Astrocyte of the spinal cord (primary cell): ENCODE results near the gene PHAF1.

Experiments used
- DNase-seq: peaks from one replicate; pipeline ENCODE4 v3.0.0; 2011; ENCODE audit warnings: low read depth, low spot score
- H3K4me3 ChIP-seq: 2 replicates; pipeline ENCODE4 v1.5.1; 2011; ENCODE audit warnings: low read depth, mild to moderate bottlenecking, low read length, moderate library complexity
- CTCF ChIP-seq: IDR thresholded peaks from 2 replicates; pipeline ENCODE4 v1.5.1; 2012; ENCODE audit warnings: low read depth, mild to moderate bottlenecking, low read length, inconsistent platforms
- in situ Hi-C: cut with HindIII; loops from 2 replicates; pipeline ENCODE4 v1.10.0; 2017; ENCODE audit warnings: low sequenced_read_pairs

PHAF1 gene

GRCh38 chr16:67164599-67165061, 54.9 kb downstream of the PHAF1 start, which contains the start of gene HSF4:
Gene HSF4, plus strand, starts transcription at chr16:67164745. Its CDS starts 67 bp downstream, at chr16:67164812.
- TF ChIP-seq CTCF: no peak
- no peak within 1 kb of the TSS for H3K4me3 ChIP-seq
- no peak for DNase-seq

DNA sequence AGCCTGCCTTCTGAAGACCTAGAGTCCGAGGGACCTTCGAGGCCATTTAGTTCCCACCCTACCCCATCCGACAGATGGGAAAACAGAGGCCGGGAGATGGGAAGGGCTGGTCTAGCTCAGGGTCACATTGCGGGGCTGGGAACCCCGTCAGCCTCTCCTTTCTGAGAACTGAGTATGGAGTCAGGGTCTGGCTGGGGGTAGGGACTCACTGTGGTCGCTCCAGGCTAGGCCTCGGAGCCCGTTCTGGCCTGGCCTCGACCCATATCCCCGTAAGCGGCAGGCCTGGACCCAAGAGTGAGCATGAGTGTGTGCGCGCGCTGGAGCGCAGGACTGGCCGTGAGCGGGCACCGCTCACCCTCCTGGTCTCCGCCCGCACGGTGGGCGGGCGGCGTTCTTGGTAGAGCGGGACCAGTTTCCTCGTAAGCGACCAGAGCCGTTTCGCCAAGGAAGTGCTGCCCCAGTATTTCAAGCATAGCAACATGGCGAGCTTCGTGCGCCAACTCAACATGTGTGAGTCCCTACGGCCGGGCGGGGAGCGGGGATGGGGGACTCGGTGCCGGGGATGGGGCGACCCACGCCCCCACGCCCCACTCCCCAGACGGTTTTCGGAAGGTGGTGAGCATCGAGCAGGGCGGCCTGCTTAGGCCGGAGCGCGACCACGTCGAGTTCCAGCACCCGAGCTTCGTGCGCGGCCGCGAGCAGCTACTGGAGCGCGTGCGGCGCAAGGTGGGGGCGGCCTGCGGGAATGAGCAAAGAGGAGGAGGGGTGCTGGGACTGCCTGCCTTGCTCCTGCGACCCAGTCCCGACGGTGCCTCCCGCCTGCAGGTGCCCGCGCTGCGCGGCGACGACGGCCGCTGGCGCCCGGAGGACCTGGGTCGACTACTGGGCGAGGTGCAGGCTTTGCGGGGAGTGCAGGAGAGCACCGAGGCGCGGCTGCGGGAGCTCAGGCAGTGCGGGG, 55.7 kb downstream of the PHAF1 start:
- DNase-seq: no peak
- in situ Hi-C loops: no loop called here
- TF ChIP-seq CTCF: no peak
- no peak overlapping the region for H3K4me3 ChIP-seq

More at GRCh38 chr16:67164599-67165061, 54.9 kb downstream of the PHAF1 start, which contains the start of gene HSF4:
- in situ Hi-C loops: no loop called here

- TF ChIP-seq CTCF: no peak
- no peak overlapping the region for H3K4me3 ChIP-seq
- no peak for DNase-seq
- in situ Hi-C loops: no loop called here
Measured at GRCh38 chr16:67166110-67166547, 56.4 kb downstream of the PHAF1 start.

DNA sequence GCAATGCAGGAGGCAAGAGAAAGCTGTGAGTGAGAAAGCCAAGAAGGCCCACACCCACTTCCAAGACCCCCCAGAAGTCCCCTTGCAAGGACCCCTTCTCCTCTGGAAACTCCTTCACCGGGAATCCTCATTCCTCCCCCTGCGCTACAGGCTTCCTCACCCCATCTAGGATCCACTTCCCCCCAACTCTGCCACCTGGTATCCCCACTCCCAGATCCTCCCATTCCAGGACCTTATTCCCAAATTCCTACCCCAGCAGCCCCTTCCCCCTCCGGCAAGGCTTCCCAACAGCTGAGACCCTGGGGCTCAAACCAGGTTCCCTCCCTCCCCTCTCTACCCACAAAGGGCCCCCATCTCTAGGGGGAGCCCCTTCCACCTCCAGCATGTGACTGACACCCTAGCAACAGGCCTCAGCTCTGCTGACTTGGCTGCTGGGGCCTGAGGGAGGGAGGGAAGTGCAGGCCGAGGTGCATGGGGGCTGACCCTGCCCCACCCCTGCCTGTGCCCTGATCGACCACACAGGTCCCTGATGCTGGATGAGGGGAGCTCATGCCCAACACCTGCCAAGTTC, 56.9 kb downstream of the PHAF1 start:
- no peak overlapping the region for H3K4me3 ChIP-seq
- TF ChIP-seq CTCF: no peak
- no peak for DNase-seq
- in situ Hi-C loops: no loop called here

- in situ Hi-C loops: no loop called here
- DNase-seq: no peak
- no peak for TF ChIP-seq CTCF
- no peak overlapping the region for H3K4me3 ChIP-seq
Measured at GRCh38 chr16:67167588-67167987, 57.8 kb downstream of the PHAF1 start.

DNA sequence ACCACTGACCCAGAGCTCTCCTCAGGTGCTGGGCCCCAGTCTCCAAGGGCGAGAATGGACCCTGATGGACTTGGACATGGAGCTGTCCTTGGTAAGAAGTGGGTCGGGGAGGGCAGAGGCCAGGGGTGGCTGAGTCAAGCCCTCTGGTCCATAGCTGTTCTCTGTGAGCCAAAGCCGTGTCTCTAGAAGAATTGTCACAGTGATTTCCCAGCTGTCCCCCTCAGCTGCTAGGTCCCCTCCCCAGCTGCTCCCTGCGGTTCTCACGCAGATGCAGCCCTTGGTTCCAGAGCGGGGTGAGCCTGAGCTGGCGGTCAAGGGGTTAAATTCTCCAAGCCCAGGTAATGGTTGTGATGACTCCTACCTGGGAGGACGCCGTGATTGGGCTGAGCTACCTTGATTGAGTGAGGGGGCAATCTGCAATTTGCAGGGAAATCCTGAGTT, 59.3 kb downstream of the PHAF1 start:
- no peak for TF ChIP-seq CTCF
- in situ Hi-C loops: no loop called here
- DNase-seq: no peak
- no peak overlapping the region for H3K4me3 ChIP-seq
